Erythroblast (primary cell): ENCODE data around the gene SLC9A1.

Source experiments
- DNase-seq, 2 experiments: peaks; one replicate each; lab custom pipeline; 2025; lab: John Stamatoyannopoulos, UW
- GATA1 ChIP-seq: IDR thresholded peaks from 2 replicates; pipeline ENCODE4 v1.6.1; 2011; ENCODE audit warnings: low read depth, mild to moderate bottlenecking, control low read depth, low read length, moderate library complexity
- POLR2A ChIP-seq: IDR thresholded peaks from 2 replicates; pipeline ENCODE4 v1.6.1; 2011; ENCODE audit warnings: mild to moderate bottlenecking, low read length

SLC9A1 gene

GRCh38 chr1:27074175-27074780 lies 80.6 kb downstream of the SLC9A1 start:
- DNase-seq: peak in 1 of 2 experiments; percentile 92
- TF ChIP-seq POLR2A (no peak), GATA1 (no peak)

GRCh38 chr1:27071049-27071416 lies 83.9 kb downstream of the SLC9A1 start:
- TF ChIP-seq GATA1 (no peak), POLR2A (no peak)
- DNase-seq: no peak

GRCh38 chr1:27070390-27071048 lies 84.4 kb downstream of the SLC9A1 start:
- DNase-seq: peak in 1 of 2 experiments; percentile 54
- no peak for TF ChIP-seq POLR2A

- no peak for DNase-seq
- no peak for TF ChIP-seq GATA1
- TF ChIP-seq POLR2A: no peak
Observed at GRCh38 chr1:27068922-27069321, 86.0 kb downstream of the SLC9A1 start.

GRCh38 chr1:27065999-27066630 lies 88.8 kb downstream of the SLC9A1 start:
- no peak for DNase-seq
- TF ChIP-seq POLR2A (no peak), GATA1 (no peak)

GRCh38 chr1:27060891-27061290 lies 94.0 kb downstream of the SLC9A1 start:
- TF ChIP-seq GATA1 (no peak), POLR2A (no peak)
- DNase-seq: no peak

GRCh38 chr1:27058966-27059669 lies 95.8 kb downstream of the SLC9A1 start:
- TF ChIP-seq GATA1 (no peak), POLR2A (no peak)
- DNase-seq: no peak

GRCh38 chr1:27057801-27058625 lies 96.9 kb downstream of the SLC9A1 start:
- no peak for DNase-seq
- no peak for TF ChIP-seq GATA1
- no peak for TF ChIP-seq POLR2A

GRCh38 chr1:27057389-27057788 lies 97.5 kb downstream of the SLC9A1 start:
- no peak for DNase-seq
- TF ChIP-seq POLR2A: no peak
- no peak for TF ChIP-seq GATA1

- TF ChIP-seq GATA1 (no peak), POLR2A (no peak)
- DNase-seq: peak in 1 of 2 experiments; percentile 39
Observed at GRCh38 chr1:27053977-27054753, 100.8 kb downstream of the SLC9A1 start.

GRCh38 chr1:27052527-27052926 lies 102.4 kb downstream of the SLC9A1 start:
- no peak for DNase-seq
- TF ChIP-seq GATA1 (no peak), POLR2A (no peak)

- TF ChIP-seq GATA1 (no peak), POLR2A (no peak)
- DNase-seq: no peak
Observed at GRCh38 chr1:27049607-27050006, 105.3 kb downstream of the SLC9A1 start.
